WTC11 (cell line): ENCODE measurements around the gene CPTP. TPM values are rescaled to one million over a fixed set of nuclear protein-coding genes. Genes with fewer than 3 reads are reported as not detected.

Source experiments
- ATAC-seq: fragments of 200-7000 bp; cut with Tn5 transposase; 2 replicates; pipeline ENCODE4 v1.10.0; 2021; ENCODE audit warnings: mild to moderate bottlenecking, moderate library complexity
- CTCF ChIA-PET: fragments of 300-600 bp; sonication (Branson Sonifier 250); formaldehyde crosslinking; loops from one replicate; lab custom pipeline; 2021; ENCODE audit warnings: antibody characterized with exemption; lab: Charles Lee
- POLR2A ChIA-PET: fragments of 350-600 bp; sonication (Branson Sonifier 250); formaldehyde crosslinking; loops from one replicate; lab custom pipeline; 2021; ENCODE audit warnings: antibody characterized with exemption; lab: Charles Lee
- DNase-seq: peaks from one replicate; pipeline ENCODE4 v3.0.0; 2021; ENCODE audit warnings: low spot score
- H3K27ac Mint-ChIP-seq: 2 replicates; pipeline ENCODE4 v1.8.0; 2021; ENCODE audit warnings: mixed read lengths
- H3K27me3 Mint-ChIP-seq: 2 replicates; pipeline ENCODE4 v1.8.0; 2021; ENCODE audit warnings: low read depth, mild to moderate bottlenecking, moderate library complexity, mixed read lengths
- H3K36me3 Mint-ChIP-seq: 2 replicates; pipeline ENCODE4 v1.8.0; 2021; ENCODE audit warnings: mixed read lengths
- H3K4me1 Mint-ChIP-seq: 2 replicates; pipeline ENCODE4 v1.8.0; 2022; ENCODE audit warnings: mixed read lengths
- H3K4me3 Mint-ChIP-seq: 2 replicates; pipeline ENCODE4 v1.8.0; 2021; ENCODE audit warnings: mild to moderate bottlenecking, moderate library complexity, mixed read lengths
- H3K9me3 Mint-ChIP-seq: 2 replicates; pipeline ENCODE4 v1.8.0; 2021; ENCODE audit warnings: mixed read lengths
- CTCF ChIP-seq: fragments of 200-600 bp; IDR thresholded peaks from 2 replicates; pipeline ENCODE4 v1.8.0; 2022; ENCODE audit warnings: antibody characterized with exemption
- KAT7 ChIP-seq: sonication (generic); formaldehyde crosslinking; IDR thresholded peaks from 2 replicates; pipeline ENCODE4 v1.8.1; 2023; ENCODE audit warnings: missing genetic modification reagents, mild to moderate bottlenecking, borderline replicate concordance
- MAX ChIP-seq: sonication (generic); formaldehyde crosslinking; IDR thresholded peaks from 2 replicates; pipeline ENCODE4 v1.8.0; 2022; ENCODE audit warnings: mild to moderate bottlenecking, missing genetic modification reagents
- NR2C2 ChIP-seq: sonication (generic); formaldehyde crosslinking; IDR thresholded peaks from 2 replicates; pipeline ENCODE4 v1.8.0; 2022; ENCODE audit warnings: mild to moderate bottlenecking, missing genetic modification reagents
- RORB ChIP-seq: fragments of 250-450 bp; sonication (Bioruptor Pico); IDR thresholded peaks from 2 replicates; pipeline ENCODE4 v1.9.0; 2021; ENCODE audit warnings: mild to moderate bottlenecking
- SMAD3 ChIP-seq: sonication (generic); formaldehyde crosslinking; IDR thresholded peaks from 2 replicates; pipeline ENCODE4 v1.8.0; 2022; ENCODE audit warnings: missing genetic modification reagents, mild to moderate bottlenecking, borderline replicate concordance
- TEAD1 ChIP-seq: sonication (generic); formaldehyde crosslinking; IDR thresholded peaks from 2 replicates; pipeline ENCODE4 v1.8.0; 2022; ENCODE audit warnings: mild to moderate bottlenecking, missing genetic modification reagents
- ZMAT4 ChIP-seq: fragments of 250-450 bp; sonication (Bioruptor Pico); IDR thresholded peaks from 2 replicates; pipeline ENCODE4 v1.9.0; 2021; ENCODE audit warnings: mild to moderate bottlenecking
- ZNF121 ChIP-seq: sonication (generic); formaldehyde crosslinking; IDR thresholded peaks from 2 replicates; pipeline ENCODE4 v1.8.0; 2023; ENCODE audit warnings: missing genetic modification reagents
- ZNF138 ChIP-seq: sonication (generic); formaldehyde crosslinking; conservative IDR thresholded peaks from 2 replicates; pipeline ENCODE4 v1.8.1; 2022; ENCODE audit warnings: mild to moderate bottlenecking, moderate library complexity, missing genetic modification reagents
- ZNF317 ChIP-seq: sonication (generic); formaldehyde crosslinking; IDR thresholded peaks from 2 replicates; pipeline ENCODE4 v1.8.1; 2023; ENCODE audit warnings: low read depth, mild to moderate bottlenecking, moderate library complexity, missing genetic modification reagents, borderline replicate concordance
- ZNF396 ChIP-seq: fragments of 250-450 bp; sonication (Bioruptor Pico); IDR thresholded peaks from 2 replicates; pipeline ENCODE4 v1.8.0; 2021; ENCODE audit warnings: mild to moderate bottlenecking, moderate library complexity, borderline replicate concordance
- ZNF416 ChIP-seq: fragments of 250-450 bp; sonication (Bioruptor Pico); IDR thresholded peaks from 2 replicates; pipeline ENCODE4 v1.9.0; 2021; ENCODE audit warnings: mild to moderate bottlenecking, inconsistent platforms
- ZNF423 ChIP-seq: fragments of 250-450 bp; sonication (Bioruptor Pico); IDR thresholded peaks from 2 replicates; pipeline ENCODE4 v2.1.2; 2022; ENCODE audit warnings: mild to moderate bottlenecking, moderate library complexity
- ZNF532 ChIP-seq: fragments of 250-450 bp; sonication (Bioruptor Pico); IDR thresholded peaks from 2 replicates; pipeline ENCODE4 v1.9.0; 2021; ENCODE audit warnings: mild to moderate bottlenecking, borderline replicate concordance
- total RNA-seq: library from RNA; stranded (reverse); gene quantifications from 3 replicates; pipeline ENCODE4 v1.2.3, GENCODE V29; 2021
- TF ChIP-seq, protein P1 (sequence below): sonication (generic); formaldehyde crosslinking; IDR thresholded peaks from 2 replicates; pipeline ENCODE4 v1.8.1; 2023; ENCODE audit warnings: mild to moderate bottlenecking, moderate library complexity, missing genetic modification reagents
- TF ChIP-seq, protein P2 (sequence below): sonication (generic); formaldehyde crosslinking; IDR thresholded peaks from 2 replicates; pipeline ENCODE4 v1.8.0; 2022; ENCODE audit warnings: missing genetic modification reagents
- TF ChIP-seq, protein P3 (sequence below): sonication (generic); formaldehyde crosslinking; IDR thresholded peaks from 2 replicates; pipeline ENCODE4 v1.8.0; 2023; ENCODE audit warnings: mild to moderate bottlenecking, missing genetic modification reagents

CPTP gene
- total RNA-seq, 1 experiment from 2014 or later, result 14.4 TPM

DNA sequence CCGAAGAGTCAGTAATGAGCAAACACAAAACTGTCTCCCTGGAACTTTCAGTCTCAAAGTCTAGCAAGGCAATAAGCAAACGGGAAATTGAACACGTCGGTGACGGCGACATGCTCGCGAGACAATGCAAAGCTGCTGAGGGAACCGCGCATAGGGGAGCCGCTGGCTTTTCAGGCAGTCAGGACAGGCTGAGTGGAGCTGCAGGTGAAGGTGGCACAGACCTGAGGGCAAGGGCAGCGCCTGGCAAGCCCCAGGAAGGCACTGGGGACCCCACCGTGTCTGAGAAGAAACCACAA, 5.0 kb upstream of the CPTP start (continued):
- TF ChIP-seq, protein P1, sequence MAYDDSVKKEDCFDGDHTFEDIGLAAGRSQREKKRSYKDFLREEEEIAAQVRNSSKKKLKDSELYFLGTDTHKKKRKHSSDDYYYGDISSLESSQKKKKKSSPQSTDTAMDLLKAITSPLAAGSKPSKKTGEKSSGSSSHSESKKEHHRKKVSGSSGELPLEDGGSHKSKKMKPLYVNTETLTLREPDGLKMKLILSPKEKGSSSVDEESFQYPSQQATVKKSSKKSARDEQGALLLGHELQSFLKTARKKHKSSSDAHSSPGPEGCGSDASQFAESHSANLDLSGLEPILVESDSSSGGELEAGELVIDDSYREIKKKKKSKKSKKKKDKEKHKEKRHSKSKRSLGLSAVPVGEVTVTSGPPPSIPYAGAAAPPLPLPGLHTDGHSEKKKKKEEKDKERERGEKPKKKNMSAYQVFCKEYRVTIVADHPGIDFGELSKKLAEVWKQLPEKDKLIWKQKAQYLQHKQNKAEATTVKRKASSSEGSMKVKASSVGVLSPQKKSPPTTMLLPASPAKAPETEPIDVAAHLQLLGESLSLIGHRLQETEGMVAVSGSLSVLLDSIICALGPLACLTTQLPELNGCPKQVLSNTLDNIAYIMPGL (CRISPR knock-in tag), result no peak

DNA sequence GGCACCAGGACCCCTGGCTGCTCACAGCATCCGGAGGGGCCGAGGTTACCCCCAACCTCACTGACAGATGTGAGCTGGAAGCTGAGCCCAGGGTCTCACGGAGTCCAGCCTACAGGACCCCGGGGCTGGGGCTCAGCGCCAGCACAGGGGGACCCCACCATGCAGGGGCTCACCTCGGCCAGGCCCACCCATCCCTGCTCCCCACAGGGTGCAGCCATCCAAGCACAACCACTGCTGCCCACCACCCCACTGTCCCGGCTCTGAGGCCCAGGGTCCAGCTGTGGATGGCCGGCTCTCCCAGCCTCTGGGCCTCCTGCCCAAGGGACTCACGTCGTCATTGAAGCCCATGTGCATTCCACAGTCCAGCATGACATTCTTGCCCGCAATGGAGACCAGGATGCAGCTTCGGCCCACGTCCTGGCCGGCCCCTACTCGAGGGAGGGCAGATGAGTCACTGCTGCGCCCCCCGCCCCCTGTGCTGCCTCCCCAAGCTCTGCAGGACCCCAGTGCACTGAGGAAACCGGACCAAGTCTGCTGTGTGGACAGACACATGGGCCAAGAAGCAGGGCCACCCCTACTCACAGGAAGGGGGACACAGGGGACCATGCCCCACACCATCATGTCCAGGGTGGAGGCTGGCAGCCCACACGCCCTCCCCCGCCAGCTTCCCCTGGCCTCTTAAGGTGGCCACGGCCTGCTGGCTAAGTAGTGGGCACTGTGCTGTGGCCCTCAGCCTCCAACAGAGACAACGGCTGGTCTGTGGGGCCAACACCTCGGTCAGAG, 3.7 kb upstream of the CPTP start:
- POLR2A ChIA-PET, result no interaction called here
- Mint-ChIP-seq H3K36me3 (peaks cover 11% of the 10 kb centered on the region), H3K27ac (no peak overlapping the region), H3K27me3 (no peaks in the 10 kb centered on the region), H3K4me3 (no peak overlapping the region), H3K4me1 (peaks cover 15% of the 10 kb centered on the region), H3K9me3 (no peaks in the 10 kb centered on the region)
- no peak for DNase-seq
- CTCF ChIA-PET, result no interaction called here
- no peak for ATAC-seq
- TF ChIP-seq CTCF, result no peak
- no peak for TF ChIP-seq SMAD3 (CRISPR knock-in tag)
- TF ChIP-seq MAX, result no peak
- TF ChIP-seq, protein P2, sequence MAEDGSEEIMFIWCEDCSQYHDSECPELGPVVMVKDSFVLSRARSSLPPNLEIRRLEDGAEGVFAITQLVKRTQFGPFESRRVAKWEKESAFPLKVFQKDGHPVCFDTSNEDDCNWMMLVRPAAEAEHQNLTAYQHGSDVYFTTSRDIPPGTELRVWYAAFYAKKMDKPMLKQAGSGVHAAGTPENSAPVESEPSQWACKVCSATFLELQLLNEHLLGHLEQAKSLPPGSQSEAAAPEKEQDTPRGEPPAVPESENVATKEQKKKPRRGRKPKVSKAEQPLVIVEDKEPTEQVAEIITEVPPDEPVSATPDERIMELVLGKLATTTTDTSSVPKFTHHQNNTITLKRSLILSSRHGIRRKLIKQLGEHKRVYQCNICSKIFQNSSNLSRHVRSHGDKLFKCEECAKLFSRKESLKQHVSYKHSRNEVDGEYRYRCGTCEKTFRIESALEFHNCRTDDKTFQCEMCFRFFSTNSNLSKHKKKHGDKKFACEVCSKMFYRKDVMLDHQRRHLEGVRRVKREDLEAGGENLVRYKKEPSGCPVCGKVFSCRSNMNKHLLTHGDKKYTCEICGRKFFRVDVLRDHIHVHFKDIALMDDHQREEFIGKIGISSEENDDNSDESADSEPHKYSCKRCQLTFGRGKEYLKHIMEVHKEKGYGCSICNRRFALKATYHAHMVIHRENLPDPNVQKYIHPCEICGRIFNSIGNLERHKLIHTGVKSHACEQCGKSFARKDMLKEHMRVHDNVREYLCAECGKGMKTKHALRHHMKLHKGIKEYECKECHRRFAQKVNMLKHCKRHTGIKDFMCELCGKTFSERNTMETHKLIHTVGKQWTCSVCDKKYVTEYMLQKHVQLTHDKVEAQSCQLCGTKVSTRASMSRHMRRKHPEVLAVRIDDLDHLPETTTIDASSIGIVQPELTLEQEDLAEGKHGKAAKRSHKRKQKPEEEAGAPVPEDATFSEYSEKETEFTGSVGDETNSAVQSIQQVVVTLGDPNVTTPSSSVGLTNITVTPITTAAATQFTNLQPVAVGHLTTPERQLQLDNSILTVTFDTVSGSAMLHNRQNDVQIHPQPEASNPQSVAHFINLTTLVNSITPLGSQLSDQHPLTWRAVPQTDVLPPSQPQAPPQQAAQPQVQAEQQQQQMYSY (CRISPR knock-in tag), result no peak
- no peak for TF ChIP-seq TEAD1 (CRISPR knock-in tag)
- no peak for TF ChIP-seq ZMAT4 (CRISPR knock-in tag)
- no peak for TF ChIP-seq ZNF121
- no peak for TF ChIP-seq ZNF317 (CRISPR knock-in tag)
- no peak for TF ChIP-seq ZNF138 (CRISPR knock-in tag)
- no peak for TF ChIP-seq ZNF416
- no peak for TF ChIP-seq NR2C2 (CRISPR knock-in tag)
- no peak for TF ChIP-seq ZNF532 (CRISPR knock-in tag)
- no peak for TF ChIP-seq KAT7
- TF ChIP-seq, protein P3, sequence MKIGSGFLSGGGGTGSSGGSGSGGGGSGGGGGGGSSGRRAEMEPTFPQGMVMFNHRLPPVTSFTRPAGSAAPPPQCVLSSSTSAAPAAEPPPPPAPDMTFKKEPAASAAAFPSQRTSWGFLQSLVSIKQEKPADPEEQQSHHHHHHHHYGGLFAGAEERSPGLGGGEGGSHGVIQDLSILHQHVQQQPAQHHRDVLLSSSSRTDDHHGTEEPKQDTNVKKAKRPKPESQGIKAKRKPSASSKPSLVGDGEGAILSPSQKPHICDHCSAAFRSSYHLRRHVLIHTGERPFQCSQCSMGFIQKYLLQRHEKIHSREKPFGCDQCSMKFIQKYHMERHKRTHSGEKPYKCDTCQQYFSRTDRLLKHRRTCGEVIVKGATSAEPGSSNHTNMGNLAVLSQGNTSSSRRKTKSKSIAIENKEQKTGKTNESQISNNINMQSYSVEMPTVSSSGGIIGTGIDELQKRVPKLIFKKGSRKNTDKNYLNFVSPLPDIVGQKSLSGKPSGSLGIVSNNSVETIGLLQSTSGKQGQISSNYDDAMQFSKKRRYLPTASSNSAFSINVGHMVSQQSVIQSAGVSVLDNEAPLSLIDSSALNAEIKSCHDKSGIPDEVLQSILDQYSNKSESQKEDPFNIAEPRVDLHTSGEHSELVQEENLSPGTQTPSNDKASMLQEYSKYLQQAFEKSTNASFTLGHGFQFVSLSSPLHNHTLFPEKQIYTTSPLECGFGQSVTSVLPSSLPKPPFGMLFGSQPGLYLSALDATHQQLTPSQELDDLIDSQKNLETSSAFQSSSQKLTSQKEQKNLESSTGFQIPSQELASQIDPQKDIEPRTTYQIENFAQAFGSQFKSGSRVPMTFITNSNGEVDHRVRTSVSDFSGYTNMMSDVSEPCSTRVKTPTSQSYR (CRISPR knock-in tag), result no peak
- no peak for TF ChIP-seq ZNF423 (CRISPR knock-in tag)
- TF ChIP-seq RORB (CRISPR knock-in tag), result no peak
- no peak for TF ChIP-seq ZNF396 (CRISPR knock-in tag)
- TF ChIP-seq, protein P1 (CRISPR knock-in tag), result no peak
